GM19099 (cell line): ENCODE results near the gene HYLS1.

Source experiments
- POLR2A ChIP-seq: IDR thresholded peaks from 3 replicates; pipeline ENCODE4 v1.6.1; 2011; ENCODE audit warnings: low read depth; ENCODE audit not compliant: insufficient read length; ENCODE audit errors: extremely low read depth

The HYLS1 gene

GRCh38 chr11:125925247-125925740 lies 37.8 kb downstream of the HYLS1 start:
- TF ChIP-seq POLR2A = no peak

GRCh38 chr11:125925804-125926203 lies 38.3 kb downstream of the HYLS1 start:
- TF ChIP-seq POLR2A = no peak

GRCh38 chr11:125926682-125927081 lies 39.2 kb downstream of the HYLS1 start:
- TF ChIP-seq POLR2A = no peak

GRCh38 chr11:125929445-125930075 lies 42.1 kb downstream of the HYLS1 start:
- TF ChIP-seq POLR2A = no peak

GRCh38 chr11:125930076-125930450 lies 42.6 kb downstream of the HYLS1 start:
- TF ChIP-seq POLR2A = no peak

GRCh38 chr11:125931116-125931515 lies 43.6 kb downstream of the HYLS1 start:
- TF ChIP-seq POLR2A = no peak

- no peak for TF ChIP-seq POLR2A
These were observed 44.2 kb downstream of the HYLS1 start for GRCh38 chr11:125931668-125932067.

GRCh38 chr11:125932301-125932700 lies 44.8 kb downstream of the HYLS1 start:
- TF ChIP-seq POLR2A = no peak

GRCh38 chr11:125933030-125933813 lies 45.8 kb downstream of the HYLS1 start:
- TF ChIP-seq POLR2A = no peak

- no peak for TF ChIP-seq POLR2A
These were observed 47.0 kb downstream of the HYLS1 start for GRCh38 chr11:125934473-125934872.

- TF ChIP-seq POLR2A = no peak
These were observed 47.6 kb downstream of the HYLS1 start for GRCh38 chr11:125935056-125935455.

- TF ChIP-seq POLR2A = no peak
These were observed 48.2 kb downstream of the HYLS1 start for GRCh38 chr11:125935618-125936199.

- TF ChIP-seq POLR2A = no peak
These were observed 51.0 kb downstream of the HYLS1 start for GRCh38 chr11:125938418-125938817.

GRCh38 chr11:125939081-125939521 lies 51.6 kb downstream of the HYLS1 start:
- TF ChIP-seq POLR2A = no peak

- TF ChIP-seq POLR2A = no peak
These were observed 52.7 kb downstream of the HYLS1 start for GRCh38 chr11:125940145-125940544.

GRCh38 chr11:125941267-125941618 lies 53.8 kb downstream of the HYLS1 start:
- no peak for TF ChIP-seq POLR2A
